HG03432 (cell line): ENCODE measurements around the gene KLHDC7A.
"Not testable (repeated sequence)": the region's sequence is repeated elsewhere in the genome, so short reads cannot be mapped to it uniquely, and the experiment has no call there.

Experiments
- ATAC-seq: cut with Tn5 transposase; IDR thresholded peaks from one replicate; pipeline ENCODE4 v1.9.1; 2021; ENCODE audit warnings: mild to moderate bottlenecking, moderate library complexity; ENCODE audit not compliant: unreplicated experiment

The KLHDC7A gene

DNA sequence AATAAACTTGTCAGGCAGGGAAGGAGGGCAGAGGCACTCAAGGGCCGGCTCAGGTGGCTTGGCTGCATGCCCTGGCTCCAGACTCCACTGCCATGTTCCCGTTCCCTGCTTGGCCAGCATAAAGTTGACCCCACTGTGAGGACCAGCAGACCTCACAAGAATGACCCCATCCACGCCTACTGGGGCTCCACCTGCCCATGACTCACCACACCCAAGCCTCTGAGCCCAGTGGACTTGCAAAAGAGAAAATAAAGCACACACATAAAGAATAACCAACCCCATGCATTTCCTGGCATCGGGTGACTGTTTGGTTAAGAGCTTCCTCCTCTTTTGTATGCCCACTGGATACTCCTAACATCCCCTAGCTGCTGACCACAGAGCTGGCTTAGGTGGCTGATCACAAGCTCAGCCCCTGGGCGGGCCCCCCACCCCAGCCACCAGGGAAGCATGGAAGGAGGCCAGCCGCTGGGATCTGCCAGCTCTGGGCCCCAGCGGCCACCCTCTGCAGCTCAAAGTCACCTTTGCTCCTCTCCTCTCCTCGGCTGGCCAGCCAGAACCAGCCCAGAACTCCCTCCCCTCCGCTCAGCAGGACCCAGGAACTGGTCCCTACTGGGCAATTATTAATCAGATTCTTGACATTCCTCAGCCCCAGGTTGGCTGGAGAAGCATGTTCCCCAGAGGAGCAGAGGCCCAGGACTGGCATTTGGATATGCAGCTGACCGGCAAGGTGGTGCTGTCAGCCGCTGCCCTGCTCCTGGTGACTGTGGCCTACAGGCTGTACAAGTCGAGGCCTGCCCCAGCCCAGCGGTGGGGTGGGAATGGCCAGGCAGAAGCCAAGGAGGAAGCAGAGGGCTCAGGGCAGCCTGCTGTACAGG, at the start of gene KLHDC7A:
Gene KLHDC7A (plus strand): TSS at position 616 of the 875 bp plus-strand sequence. CDS start 52 bp downstream, at position 668.
- ATAC-seq: no peak

DNA sequence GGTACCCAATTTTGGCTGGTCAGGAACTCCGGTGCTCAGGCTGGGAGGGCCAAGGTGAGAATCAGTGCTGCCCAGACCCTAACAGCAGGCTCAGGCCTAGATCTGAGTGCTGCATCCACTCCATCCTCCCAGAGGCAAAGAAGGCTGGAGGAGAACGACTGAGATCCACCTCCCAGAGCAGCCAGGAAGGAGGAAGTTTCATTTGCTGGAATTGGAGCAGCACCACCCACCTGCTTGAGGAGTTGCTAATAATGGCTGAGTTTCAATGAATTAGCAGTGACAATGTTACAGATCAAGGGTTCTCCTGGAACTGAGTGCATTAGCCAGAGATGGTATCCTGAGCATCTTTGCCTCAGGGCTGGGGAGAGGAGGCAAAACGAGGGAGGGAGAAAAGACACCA, 46.7 kb upstream of the KLHDC7A start:
- no peak for ATAC-seq

DNA sequence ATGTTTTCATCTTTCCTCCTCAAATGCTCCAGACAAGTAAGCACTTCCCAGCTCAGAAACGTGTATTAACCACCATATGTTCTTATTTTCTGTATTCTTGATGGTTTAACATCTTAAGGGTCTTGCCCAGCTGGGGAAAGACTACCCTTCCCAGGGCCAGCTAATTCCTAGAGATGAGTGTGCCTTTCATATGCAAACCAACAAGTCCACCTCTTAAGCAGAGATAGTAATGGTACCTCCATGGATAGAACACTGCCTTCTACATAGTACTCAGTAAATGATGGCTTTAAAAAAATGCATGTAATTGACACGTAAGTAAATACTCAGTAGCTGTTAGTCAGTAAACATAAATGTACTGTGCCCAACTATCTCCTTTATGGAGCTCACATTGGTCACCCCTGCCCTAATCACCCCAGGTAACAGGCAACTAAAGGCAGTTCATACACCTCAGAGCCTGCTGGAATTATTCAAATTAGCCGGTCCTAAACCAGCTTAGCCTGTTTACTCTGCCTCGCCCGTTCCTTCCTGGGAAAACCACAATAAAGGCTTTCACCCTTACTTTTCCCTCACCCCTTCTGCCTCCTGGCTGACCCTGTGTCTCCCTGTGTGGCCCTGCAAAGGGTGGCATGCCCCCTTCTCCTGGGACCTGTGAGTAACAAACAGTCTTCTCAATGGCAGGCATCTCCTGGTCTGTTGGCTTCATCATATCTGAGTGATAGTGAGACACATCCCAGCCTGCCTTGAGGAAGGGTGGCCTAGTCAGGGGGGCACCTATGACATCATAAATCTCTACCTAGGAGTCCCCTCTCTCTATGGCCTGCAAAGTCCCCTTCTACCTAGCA, 40.1 kb upstream of the KLHDC7A start:
- no peak for ATAC-seq

DNA sequence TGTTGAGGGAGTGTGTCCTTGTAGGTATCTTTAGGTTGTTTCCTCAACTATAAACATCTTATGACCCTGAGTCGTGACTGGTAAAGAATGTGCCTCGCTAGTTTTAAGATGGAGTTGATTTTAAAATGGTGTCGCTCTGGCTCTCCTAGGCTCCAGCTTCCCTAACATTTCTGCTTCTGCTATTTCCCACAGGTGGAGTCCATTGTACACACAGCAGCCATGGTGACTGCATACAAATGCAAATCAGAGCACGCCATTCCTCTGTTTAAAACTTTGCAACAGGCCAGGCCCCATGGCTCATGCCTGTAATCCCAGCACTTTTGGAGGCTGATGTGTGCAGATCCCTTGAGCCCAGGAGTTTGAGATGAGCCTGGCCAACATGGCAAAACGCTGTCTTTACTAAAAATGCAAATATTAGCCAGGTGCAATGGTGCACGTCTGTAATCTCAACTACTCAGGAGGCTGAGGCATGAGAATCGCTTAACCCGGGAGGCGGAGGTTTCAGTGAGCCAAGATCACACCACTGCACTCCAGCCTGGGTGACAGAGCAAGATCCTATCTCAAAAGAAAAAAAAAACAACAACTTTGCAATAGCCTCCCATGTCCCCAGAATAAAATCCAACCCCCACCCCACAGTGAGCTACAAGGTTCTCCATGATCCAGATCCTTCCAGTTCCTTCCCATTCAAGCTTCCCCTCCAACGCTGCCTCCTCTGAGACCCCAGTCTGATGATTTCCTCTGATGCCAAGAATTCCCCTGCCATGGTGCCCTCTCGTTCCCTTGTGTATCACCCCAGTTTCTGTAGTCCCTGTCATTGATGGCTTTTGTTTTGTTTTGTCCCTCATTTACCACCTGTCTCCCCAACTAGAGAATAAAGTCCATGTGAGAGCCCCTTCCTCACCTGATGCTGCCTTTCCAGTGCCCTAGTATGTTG, 36.9 kb upstream of the KLHDC7A start:
- no peak for ATAC-seq

DNA sequence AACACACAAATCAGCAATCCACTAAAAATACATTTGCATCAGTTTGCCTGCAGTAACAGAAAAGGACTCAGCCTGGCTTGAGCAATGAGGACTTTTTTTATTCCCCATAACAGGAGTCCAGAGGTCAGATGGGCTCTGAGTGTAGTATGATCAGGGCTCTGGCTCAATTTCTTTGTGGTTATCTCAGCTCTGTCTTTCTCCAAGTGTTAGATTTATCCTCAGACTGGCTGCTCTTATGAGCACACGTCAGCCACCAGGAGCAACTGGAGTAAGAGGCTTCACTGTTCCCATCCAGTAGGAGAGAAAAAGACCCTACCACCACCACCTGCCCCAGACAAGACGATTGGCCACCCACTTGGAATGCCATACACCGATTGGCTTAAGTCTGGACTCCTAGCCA, 36.2 kb upstream of the KLHDC7A start:
- ATAC-seq: no peak

DNA sequence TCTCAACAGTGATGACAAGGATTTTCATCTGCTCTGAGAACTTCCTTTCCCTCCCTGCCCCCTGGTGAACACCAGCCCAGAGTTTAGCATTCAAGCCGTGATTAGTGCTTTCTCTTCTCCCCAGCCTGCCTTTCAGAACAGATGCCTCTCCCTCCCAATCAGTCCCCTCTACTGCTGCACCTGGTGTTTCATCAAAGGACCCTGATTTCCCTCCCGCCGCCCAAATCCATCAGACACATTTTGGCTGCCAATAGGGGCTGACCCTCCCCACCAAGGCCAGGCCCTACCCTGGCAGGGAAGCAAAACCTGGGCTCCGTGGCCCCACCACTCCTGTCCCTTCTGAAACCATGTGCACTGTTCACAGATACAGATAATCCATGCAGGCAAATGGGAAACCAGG, 34.0 kb upstream of the KLHDC7A start:
- no peak for ATAC-seq

DNA sequence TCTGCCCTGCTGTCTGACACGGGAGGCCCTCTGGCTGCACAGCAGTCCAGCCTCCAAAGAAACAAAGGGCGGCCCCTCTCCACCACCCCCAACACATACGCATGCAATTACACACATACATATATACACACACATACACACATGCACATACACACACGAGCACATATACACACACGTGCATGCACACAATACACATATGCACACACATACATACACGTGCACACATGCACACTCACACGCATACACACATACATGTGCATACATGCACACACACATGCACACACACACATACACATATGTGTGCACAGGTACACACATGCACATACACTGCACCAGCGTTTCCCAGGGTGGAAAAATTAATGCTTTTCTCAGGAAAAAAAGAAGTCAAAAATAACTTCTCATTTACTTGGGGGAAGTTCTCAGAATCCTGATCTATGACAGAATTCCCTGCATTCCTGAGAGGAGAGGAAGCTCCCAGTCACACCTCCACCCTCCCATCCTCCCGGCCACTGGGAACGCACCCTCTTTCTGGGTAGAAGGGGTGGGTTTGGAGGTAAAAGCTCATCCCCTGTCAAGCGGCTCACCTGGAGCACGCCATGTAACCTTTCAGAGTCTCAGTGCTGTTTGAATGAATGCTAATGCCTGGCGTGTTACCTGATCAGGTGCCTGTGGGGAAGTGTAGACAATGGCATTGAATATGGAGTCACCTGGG, 33.1 kb upstream of the KLHDC7A start:
- no peak for ATAC-seq

DNA sequence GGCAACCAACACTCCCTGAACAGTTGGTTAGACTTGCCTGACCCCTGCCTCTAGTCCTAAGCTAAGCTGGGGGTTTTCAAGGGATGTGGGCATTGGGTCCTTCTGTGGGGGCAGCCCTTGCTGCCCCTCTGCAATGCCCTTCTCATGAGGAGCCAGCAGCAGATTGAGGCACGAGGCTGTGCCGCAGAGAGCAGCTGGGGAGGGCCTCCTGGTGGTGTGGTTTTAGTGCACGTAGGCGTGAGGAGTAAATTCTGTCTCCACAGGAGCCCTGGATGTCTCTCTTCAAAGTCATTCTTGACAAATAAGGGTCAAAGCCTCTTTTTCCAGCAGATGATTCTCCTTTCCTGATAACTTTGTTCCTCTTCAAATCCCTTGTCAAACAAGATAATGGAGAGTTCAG, 31.8 kb upstream of the KLHDC7A start:
- no peak for ATAC-seq

DNA sequence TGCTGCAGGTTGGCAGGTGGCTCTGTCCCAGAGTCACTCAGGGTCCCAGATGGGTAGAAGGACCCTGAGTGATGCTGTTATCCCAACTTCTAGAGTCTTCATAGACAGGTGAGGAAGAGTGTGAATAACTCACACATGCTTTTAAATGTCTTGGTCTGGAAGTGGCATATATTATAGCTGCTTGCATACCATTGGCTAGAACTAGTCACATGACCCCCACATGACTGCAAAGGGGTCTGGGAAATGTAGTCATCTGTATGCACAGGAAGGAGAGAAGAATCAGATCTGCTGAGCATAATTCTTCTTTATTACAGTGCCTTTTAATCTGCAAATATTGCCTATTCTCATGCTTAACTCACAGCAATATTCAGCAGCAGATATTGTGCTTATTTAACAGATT, 28.2 kb upstream of the KLHDC7A start:
- no peak for ATAC-seq

DNA sequence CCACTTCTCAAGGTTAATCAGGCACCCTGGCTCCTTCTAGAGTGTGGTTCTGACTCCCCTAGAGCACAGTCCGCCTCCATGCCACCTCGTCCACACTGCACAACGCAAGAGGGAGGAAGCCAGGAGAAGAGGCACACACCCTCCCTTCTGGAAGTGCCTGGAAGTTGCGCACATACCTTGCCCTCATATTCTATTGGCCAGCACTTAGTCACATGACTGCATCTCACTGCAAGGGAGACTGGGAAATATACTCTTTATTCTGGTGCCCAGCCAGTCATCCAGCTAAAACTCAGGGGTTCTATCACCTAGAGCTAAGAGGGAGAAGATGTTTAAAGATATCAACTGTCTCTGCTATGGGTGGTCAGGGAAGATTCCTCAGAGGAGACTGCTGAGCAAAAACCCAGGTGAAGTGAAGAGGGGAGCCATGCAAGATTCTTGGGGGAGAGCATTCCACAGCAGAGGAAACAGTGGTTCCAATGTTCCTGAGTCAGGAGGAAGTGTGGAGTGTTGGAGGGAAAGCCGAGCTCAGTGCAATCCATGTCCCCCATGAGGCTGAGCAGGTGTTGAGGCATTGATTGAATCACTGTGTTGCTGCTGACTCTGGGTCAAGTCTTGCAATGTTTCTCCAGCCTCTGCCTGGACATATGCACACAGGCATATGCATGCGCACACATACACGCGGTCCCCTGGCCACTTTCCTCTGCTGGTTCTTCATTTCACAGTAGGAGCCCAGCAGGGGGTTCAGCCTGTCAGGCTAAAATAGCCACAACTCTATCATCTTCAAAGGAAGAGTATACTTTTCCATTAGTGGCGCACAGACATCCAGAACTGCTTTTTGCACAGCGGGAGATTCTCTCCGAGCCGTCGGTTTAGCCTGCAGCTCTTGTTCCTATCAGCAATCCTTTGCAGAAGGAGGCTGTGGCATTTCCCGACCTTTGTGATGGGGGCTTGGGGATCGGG, 22.3 kb upstream of the KLHDC7A start:
- ATAC-seq: no peak

DNA sequence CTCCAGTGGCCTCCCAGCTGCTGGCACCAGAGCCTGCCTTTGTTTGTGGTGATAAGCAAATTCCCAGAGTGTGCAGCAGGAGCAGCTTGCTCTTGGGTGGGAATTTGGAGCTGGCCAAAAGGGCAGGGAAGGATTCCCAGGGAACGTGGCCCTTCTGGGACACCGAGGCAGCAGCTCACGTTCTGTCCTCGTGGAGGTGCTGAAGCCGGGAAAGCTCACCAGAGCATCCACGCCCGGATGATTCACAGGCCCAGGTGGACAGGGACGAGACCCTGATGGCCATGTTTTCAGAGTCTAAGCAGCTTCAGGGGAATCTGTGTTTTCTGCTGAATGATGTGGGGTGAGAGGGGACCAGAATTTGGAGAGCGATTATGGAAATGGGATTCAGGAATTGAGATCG, 19.1 kb upstream of the KLHDC7A start:
- no peak for ATAC-seq

DNA sequence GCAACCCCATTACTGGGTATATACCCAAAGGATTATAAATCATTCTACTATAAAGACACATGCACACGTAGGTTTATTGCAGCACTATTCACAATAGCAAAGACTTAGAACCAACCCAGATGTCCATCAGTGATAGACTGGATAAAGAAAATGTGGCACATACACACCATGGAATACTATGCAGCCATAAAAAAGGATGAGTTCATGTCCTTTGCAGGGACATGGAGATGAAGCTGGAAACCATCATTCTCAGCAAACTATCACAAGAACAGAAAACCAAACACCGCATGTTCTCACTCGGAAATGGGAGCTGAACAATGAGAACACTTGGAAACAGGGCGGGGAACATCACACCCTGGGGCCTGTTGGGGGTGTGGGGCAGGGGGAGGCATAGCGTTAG, 18.2 kb upstream of the KLHDC7A start:
- not testable (repeated sequence) for ATAC-seq

DNA sequence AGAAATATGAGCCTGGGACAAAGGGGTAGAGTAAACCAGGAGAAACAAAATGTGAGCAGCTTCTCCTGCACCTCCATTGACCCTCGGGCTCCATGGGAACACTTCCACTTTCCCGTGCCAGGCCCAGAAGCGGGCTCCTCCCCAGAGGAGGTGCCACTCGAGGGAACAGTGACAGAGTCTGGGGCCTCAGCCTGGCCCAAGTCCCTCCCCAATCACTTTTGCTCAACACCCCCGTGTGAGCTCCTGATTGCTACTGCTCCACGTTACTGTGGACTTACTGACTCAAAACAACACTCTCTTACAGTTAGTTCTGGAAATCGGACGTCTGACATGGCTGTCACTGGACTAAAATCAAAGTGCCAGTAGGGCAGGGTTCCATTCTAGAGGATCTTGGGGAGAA, 17.7 kb upstream of the KLHDC7A start:
- no peak for ATAC-seq

DNA sequence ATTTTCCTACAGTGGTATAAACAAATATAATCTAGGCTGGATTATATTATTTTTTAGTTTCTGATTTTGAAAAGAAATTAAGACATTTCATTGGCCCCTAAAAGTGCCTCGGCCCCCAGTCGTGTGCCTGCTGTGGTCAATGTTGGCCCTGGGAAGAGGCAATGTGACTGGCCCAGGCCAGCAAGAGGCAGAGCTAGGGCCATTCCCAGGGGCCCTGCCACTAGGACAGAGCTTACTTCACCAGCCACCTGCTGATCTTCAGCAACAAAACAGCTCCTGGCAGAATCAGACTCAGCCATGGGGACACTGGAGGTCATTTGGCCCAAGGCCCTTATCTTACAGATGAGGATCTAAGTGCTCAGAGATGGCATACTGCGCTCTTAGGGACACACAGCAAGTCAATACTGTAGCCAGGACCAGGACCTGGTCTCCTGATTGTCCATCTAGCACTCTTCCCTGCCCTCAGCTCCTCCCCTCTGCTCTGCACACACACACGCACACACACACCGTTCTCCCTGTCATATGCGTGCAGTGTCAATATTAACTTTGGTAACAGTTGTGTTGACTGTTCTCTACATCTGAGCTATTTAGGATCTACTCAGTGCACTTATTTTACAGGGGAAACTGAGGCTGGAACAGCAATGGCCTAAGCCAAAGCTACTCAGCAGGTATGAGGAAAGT, 16.6 kb upstream of the KLHDC7A start:
- no peak for ATAC-seq

DNA sequence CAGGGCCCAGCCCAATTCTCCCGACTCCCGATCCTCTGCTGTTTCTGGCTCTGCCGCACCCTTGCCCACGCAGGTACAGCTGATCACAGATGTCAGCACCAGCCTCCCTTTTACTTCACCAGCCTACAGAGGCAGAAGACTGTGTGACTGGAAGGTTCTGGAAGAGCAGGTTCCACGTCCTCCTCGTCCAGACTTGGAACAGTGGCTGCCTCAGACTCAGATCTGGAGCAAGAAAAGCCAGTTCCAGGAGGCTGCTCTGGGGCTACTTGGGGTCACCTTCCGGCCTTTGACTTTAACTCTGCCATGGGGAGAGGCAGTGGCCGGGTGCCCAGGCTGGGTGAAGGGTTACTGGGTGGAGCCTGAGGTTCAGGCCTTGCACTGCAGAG, 16.1 kb upstream of the KLHDC7A start:
- no peak for ATAC-seq

DNA sequence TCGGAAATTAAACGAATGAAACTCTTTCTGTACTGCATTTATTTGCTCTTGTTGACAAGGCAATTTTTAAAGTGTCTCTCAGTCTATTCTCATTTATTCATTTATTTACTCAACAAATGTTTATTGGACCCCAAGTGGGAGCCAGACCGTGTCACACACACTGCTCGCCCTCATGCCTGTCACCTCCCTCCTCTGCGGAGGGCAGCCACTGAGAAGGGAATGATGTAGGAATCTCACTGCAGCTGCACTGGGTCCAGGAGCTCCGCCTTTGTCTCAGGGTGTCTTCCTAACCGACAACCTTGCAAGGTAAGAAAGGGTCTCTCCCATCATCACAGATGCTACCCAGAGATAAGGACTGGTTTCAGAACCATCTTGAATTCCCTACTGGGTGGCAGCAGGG, 14.1 kb upstream of the KLHDC7A start:
- no peak for ATAC-seq

DNA sequence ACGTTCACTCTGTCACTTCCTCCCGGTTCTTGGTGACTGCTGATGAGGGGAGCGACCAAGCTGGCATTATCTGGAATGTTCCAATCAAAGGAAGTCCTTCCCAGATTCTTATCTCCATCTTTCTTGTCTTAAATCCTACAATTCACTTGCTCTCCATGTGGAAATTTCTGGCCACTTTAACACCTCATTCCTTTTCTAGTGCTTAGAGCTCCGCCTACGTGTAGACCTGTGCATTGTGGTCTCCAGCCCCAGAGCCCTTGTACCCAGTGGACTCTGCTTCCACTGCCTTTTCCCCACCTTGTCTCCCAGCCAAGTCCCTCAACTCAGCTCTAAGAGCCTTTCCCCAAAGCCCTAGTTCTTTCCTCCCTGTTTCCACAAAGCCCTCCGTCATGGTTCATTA, 12.2 kb upstream of the KLHDC7A start:
- no peak for ATAC-seq

DNA sequence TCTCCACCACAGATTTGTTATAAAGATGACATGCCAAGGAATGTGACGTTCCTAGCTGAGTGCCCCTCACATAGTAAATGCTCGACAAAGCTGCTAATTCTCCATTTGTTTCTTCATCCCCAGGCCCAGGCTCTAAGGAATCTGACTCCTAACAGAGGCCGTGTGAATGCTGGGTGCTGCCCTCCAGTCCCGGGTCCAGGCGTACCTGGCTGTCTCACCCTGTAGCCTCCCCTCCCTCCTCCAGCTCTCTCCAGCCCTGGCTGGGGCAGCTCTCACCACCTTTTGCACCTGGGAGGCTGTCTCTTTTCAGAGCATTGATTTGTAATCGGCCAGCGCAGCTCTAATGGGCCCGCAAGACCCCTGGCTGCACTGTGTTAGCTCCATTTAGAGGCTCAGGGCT, 11.2 kb upstream of the KLHDC7A start:
- no peak for ATAC-seq
